ENCODE measurements around the gene JMJD8. TPM values are rescaled to one million over a fixed set of nuclear protein-coding genes. Genes with fewer than 3 reads are reported as not detected.

The JMJD8 gene
- total RNA-seq, 1 experiment from 2014 or later = 81.3 TPM

GRCh38 chr16:654034-654433, 30.1 kb downstream of the JMJD8 start:
- ATAC-seq = no peak
- TF ChIP-seq EZH2phosphoT487 (IDR thresholded peaks at IDR 0.05; ENCODE audit: borderline replicate concordance, low read length) = no peak
- no peak for TF ChIP-seq CTCF (conservative IDR thresholded peaks at IDR 0.05; ENCODE audit: low read depth, low read length)
- no peak for TF ChIP-seq EZH2 (IDR thresholded peaks at IDR 0.05; ENCODE audit: low read length, unreplicated experiment)

GRCh38 chr16:652454-653305, 31.5 kb downstream of the JMJD8 start:
- H3K9me2 ChIP-seq (replicated peaks; ENCODE audit: low read length) = no peaks in the 10 kb centered on the region

More at GRCh38 chr16:654034-654433, 30.1 kb downstream of the JMJD8 start:
- Histone ChIP-seq H2AFZ (ENCODE audit: low read length) (no peak overlapping the region), H4K20me1 (ENCODE audit: low read length) (no peaks in the 10 kb centered on the region), H3K79me2 (ENCODE audit: low read length) (no peaks in the 10 kb centered on the region), H3K27ac (ENCODE audit: low read length) (no peak overlapping the region), H3K4me3 (ENCODE audit: low read length) (no peak overlapping the region), H3K9ac (ENCODE audit: low read length) (no peak overlapping the region), H3K9me3 (ENCODE audit: low read length) (no peaks in the 10 kb centered on the region), H3K9me2 (replicated peaks; ENCODE audit: low read length) (no peaks in the 10 kb centered on the region), H3K4me1 (ENCODE audit: insufficient read depth, low read length) (peaks cover 5% of the 10 kb centered on the region; the same call in 1 of the 2 replicates), H3K4me2 (ENCODE audit: low read length) (no peak overlapping the region), H3F3A (ENCODE audit: low read length, unreplicated experiment) (no peaks in the 10 kb centered on the region), H3K36me3 (ENCODE audit: low read depth, low read length) (no peaks in the 10 kb centered on the region), H3K27me3 (ENCODE audit: low read length) (no peaks in the 10 kb centered on the region)
- ChIA-PET CTCF (no interaction called here), POLR2A (ENCODE audit: unreplicated experiment) (no interaction called here)
- no peak for DNase-seq
- intact Hi-C loops (cut with micrococcal nuclease) = no loop called here
- BruUV-seq (replicated peaks) = no TSS peak

More at GRCh38 chr16:652454-653305, 31.5 kb downstream of the JMJD8 start:
- Histone ChIP-seq H3K4me3 (ENCODE audit: low read length) (no peak overlapping the region), H2AFZ (ENCODE audit: low read length) (no peak overlapping the region), H3K79me2 (ENCODE audit: low read length) (no peaks in the 10 kb centered on the region), H3F3A (ENCODE audit: low read length, unreplicated experiment) (no peaks in the 10 kb centered on the region), H3K9ac (ENCODE audit: low read length) (no peak overlapping the region), H3K9me3 (ENCODE audit: low read length) (no peaks in the 10 kb centered on the region), H3K4me1 (ENCODE audit: insufficient read depth, low read length) (peaks cover 11% of the 10 kb centered on the region), H4K20me1 (ENCODE audit: low read length) (no peaks in the 10 kb centered on the region), H3K4me2 (ENCODE audit: low read length) (no peak overlapping the region), H3K27me3 (ENCODE audit: low read length) (no peaks in the 10 kb centered on the region), H3K36me3 (ENCODE audit: low read depth, low read length) (no peaks in the 10 kb centered on the region), H3K27ac (ENCODE audit: low read length) (no peak overlapping the region)
- TF ChIP-seq CTCF (conservative IDR thresholded peaks at IDR 0.05; ENCODE audit: low read depth, low read length) (no peak), EZH2 (IDR thresholded peaks at IDR 0.05; ENCODE audit: low read length, unreplicated experiment) (no peak), EZH2phosphoT487 (IDR thresholded peaks at IDR 0.05; ENCODE audit: borderline replicate concordance, low read length) (no peak)
- BruUV-seq (replicated peaks) = no TSS peak
- intact Hi-C loops (cut with micrococcal nuclease) = no loop called here
- ATAC-seq = no peak
- ChIA-PET POLR2A (ENCODE audit: unreplicated experiment) (no interaction called here), CTCF (no interaction called here)
- DNase-seq = no peak

Measured in PC-3 (cell line).